ENCODE results near the gene SSX2IP. TPM values are rescaled to one million over a fixed set of nuclear protein-coding genes. Genes with fewer than 3 reads are reported as not detected.

Gene SSX2IP
- total RNA-seq, 2 donors from 2014 or later = 10.7 to 25.2 TPM

GRCh38 chr1:84711121-84711520 is 20.9 kb upstream of the SSX2IP start:
- Histone ChIP-seq H3K27me3 (replicated peaks; ENCODE audit: insufficient read depth) (no peaks in the 10 kb centered on the region), H3K4me1 (replicated peaks) (no peaks in the 10 kb centered on the region), H3K36me3 (no peaks in the 10 kb centered on the region), H3K27ac (no peak overlapping the region), H3K4me3 (no peak overlapping the region), H3K9me3 (no peaks in the 10 kb centered on the region)
- WGBS = 79% methylated on average over 1 of the region's 1 CpG
- intact Hi-C loops (cut with DNase I) = no loop called here
- TF ChIP-seq POLR2AphosphoS5 (IDR thresholded peaks at IDR 0.05) (no peak), POLR2A (IDR thresholded peaks at IDR 0.05) (no peak), CTCF (IDR thresholded peaks at IDR 0.05) (no peak)
- DNase-seq (ENCODE audit: low spot score) = no peak

GRCh38 chr1:84709131-84709530 is 18.9 kb upstream of the SSX2IP start:
- no peaks in the 10 kb centered on the region for H3K27me3 ChIP-seq (replicated peaks; ENCODE audit: insufficient read depth)
- H3K36me3 ChIP-seq = no peaks in the 10 kb centered on the region
- TF ChIP-seq POLR2AphosphoS5 (IDR thresholded peaks at IDR 0.05) = no peak
- TF ChIP-seq POLR2A (IDR thresholded peaks at IDR 0.05) = no peak
- TF ChIP-seq CTCF (IDR thresholded peaks at IDR 0.05) = no peak
- no peak overlapping the region for H3K4me3 ChIP-seq
- intact Hi-C loops (cut with DNase I) = no loop called here
- no peaks in the 10 kb centered on the region for H3K9me3 ChIP-seq
- no peak for DNase-seq (ENCODE audit: low spot score)
- 88% methylated on average over 1 of the region's 1 CpG for WGBS
- H3K27ac ChIP-seq = no peak overlapping the region
- H3K4me1 ChIP-seq (replicated peaks) = no peaks in the 10 kb centered on the region

GRCh38 chr1:84708031-84708430 is 17.8 kb upstream of the SSX2IP start:
- DNase-seq (ENCODE audit: low spot score) = no peak
- Histone ChIP-seq H3K36me3 (no peaks in the 10 kb centered on the region), H3K9me3 (no peaks in the 10 kb centered on the region), H3K4me1 (replicated peaks) (no peaks in the 10 kb centered on the region), H3K4me3 (no peak overlapping the region), H3K27ac (no peak overlapping the region), H3K27me3 (replicated peaks; ENCODE audit: insufficient read depth) (no peaks in the 10 kb centered on the region)
- no peak for TF ChIP-seq CTCF (IDR thresholded peaks at IDR 0.05)
- TF ChIP-seq POLR2AphosphoS5 (IDR thresholded peaks at IDR 0.05) = no peak
- TF ChIP-seq POLR2A (IDR thresholded peaks at IDR 0.05) = no peak
- 68% methylated on average over 4 of the region's 4 CpGs for WGBS
- intact Hi-C loops (cut with DNase I) = no loop called here

GRCh38 chr1:84705513-84705912 is 15.3 kb upstream of the SSX2IP start:
- no peak for DNase-seq (ENCODE audit: low spot score)
- Histone ChIP-seq H3K9me3 (no peaks in the 10 kb centered on the region), H3K4me1 (replicated peaks) (no peaks in the 10 kb centered on the region), H3K27me3 (replicated peaks; ENCODE audit: insufficient read depth) (no peaks in the 10 kb centered on the region), H3K27ac (no peak overlapping the region), H3K36me3 (no peaks in the 10 kb centered on the region), H3K4me3 (no peak overlapping the region)
- TF ChIP-seq POLR2AphosphoS5 (IDR thresholded peaks at IDR 0.05) (no peak), CTCF (IDR thresholded peaks at IDR 0.05) (no peak)
- intact Hi-C loops (cut with DNase I) = no loop called here
- WGBS = 86% methylated on average over 4 of the region's 4 CpGs

- 51% methylated on average over 3 of the region's 3 CpGs for WGBS
- Histone ChIP-seq H3K4me1 (replicated peaks) (no peaks in the 10 kb centered on the region), H3K36me3 (no peaks in the 10 kb centered on the region), H3K4me3 (no peak overlapping the region), H3K27me3 (replicated peaks; ENCODE audit: insufficient read depth) (no peaks in the 10 kb centered on the region), H3K27ac (no peak overlapping the region), H3K9me3 (no peaks in the 10 kb centered on the region)
- DNase-seq (ENCODE audit: low spot score) = no peak
- intact Hi-C loops (cut with DNase I) = no loop called here
- no peak for TF ChIP-seq POLR2A (IDR thresholded peaks at IDR 0.05)
- no peak for TF ChIP-seq CTCF (IDR thresholded peaks at IDR 0.05)
- TF ChIP-seq POLR2AphosphoS5 (IDR thresholded peaks at IDR 0.05) = no peak
Measured at GRCh38 chr1:84704872-84705417, 14.7 kb upstream of the SSX2IP start.

Data from prostate gland (tissue), 2 donors.